ENCODE data around the gene ANKMY2. TPM values are rescaled to one million over a fixed set of nuclear protein-coding genes. Genes with fewer than 3 reads are reported as not detected.
"Not testable (repeated sequence)": the region's sequence is repeated elsewhere in the genome, so short reads cannot be mapped to it uniquely, and the experiment has no call there.

The ANKMY2 gene
- total RNA-seq (2014; rRNA removed; shearing (Covaris generic)), result 19.2 and 23.9 TPM in 2 replicates

DNA sequence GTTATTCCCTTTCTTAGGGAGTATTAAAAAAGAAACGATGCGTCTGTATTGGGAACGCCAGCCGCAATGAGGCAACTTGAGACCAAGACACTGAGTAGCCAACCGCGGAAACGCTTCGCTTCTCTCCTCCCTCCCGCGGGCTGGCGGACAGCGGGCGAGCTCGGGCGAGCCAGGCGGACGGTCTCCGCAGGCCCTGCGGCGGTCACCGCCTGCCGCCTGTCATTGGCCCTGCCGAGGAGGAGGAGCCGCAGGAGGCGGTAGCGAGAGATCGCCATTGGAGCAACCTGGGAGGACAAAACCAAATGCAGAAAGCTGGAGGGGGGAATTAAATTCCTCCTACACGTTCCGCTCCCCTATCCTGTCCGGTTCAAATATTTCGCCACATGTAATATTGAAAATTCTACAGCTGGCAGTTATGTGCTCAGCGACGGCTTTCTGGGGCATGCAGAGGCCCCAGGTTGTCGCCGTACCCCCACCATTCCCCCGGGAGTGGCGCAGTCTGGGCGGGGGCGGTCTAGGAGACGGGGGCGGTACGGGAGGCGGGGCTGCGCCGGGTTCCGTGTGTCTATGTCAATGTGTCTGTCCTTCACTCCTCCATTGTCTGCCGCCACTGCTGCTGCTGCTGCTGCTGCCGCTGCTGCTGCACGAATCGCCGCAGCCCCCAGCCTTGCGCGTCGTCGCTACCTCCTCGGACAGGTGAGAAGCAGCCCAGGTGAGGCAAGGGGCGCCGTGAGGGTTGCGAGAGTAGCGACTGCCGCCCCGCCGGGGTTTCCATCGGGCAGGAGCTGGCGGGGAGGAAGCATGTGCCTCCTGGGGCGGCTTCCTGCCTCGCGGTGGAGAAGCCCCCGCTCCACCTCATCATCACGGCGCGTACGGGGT lies at the start of gene ANKMY2, which contains the start of gene BZW2:
Gene ANKMY2 (minus strand): TSS at position 162 of the 879 bp plus-strand sequence. CDS start 181 bp downstream, outside the sequence.
Gene BZW2 (plus strand): TSS at position 589 of the 879 bp plus-strand sequence. CDS start 19,263 bp downstream, outside the sequence.
- Histone ChIP-seq H3K4me3 (peak within 1 kb of the TSS; percentile 83), H3K27me3 (replicated peaks) (no peaks in the 10 kb centered on the region), H3K36me3 (peaks cover 19% of the 10 kb centered on the region), H3K4me1 (replicated peaks) (peaks cover 15% of the 10 kb centered on the region), H3K27ac (peak within 1 kb of the TSS; percentile 96), H3K9me3 (replicated peaks) (no peaks in the 10 kb centered on the region)
- peak; percentile 96 to 98 for DNase-seq (ENCODE audit: low read depth in 1 of 2, low spot score in 2 of 2)

DNA sequence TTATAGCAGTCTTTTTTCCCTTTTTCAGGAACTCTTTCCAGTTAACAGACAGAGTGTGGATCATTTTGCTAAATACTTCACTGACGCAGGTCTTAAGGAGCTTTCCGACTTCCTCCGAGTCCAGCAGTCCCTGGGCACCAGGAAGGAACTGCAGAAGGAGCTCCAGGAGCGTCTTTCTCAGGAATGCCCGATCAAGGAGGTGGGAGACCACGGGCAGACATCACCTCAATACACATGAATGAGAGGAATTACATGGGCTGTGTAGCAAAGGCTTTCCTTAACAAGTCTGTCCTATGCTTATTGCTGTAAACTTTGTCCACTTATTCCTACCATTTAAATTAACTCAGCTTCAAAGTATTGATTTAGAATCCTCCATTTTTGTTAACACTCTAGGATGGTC lies 49.3 kb upstream of the ANKMY2 start:
- H3K27ac ChIP-seq, result no peak overlapping the region
- H3K4me3 ChIP-seq, result no peak overlapping the region
- H3K4me1 ChIP-seq (replicated peaks), result peaks cover 13% of the 10 kb centered on the region
- no peaks in the 10 kb centered on the region for H3K27me3 ChIP-seq (replicated peaks)
- no peak for DNase-seq (ENCODE audit: low read depth in 1 of 2, low spot score in 2 of 2)
- H3K36me3 ChIP-seq, result peaks cover 67% of the 10 kb centered on the region
- no peaks in the 10 kb centered on the region for H3K9me3 ChIP-seq (replicated peaks)

DNA sequence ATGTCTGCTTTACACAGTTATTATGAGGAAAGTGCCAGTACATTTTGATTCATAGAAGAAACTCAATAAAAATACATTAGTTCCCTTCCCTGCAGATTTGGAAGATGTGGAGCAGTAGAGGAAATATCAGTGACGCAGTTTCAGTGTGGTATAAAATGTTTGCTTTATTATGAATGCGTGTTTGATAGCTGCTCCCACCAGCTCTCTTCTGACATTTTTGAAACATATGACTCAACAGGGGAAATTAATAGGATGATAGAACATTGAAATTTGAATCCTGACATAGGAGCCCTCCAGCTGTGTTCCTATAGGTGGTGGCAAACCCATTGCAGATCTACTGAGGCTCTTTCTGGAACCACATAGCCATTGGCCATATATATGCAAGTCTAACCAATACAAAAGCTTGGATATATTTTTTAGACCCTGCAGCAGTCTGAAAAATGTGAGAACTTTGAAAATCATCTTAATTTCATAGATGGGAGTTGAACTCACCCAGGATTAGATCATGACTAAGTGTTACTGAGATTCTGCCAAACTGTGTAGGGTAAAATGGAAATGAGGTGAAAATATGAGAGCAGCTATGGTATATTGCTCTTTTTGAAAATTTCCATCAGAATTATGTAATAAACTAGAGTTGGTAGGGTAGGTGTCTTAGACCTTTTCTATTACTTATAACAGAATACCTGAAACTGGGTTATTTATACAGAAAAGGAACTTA lies 48.2 kb upstream of the ANKMY2 start:
- DNase-seq (ENCODE audit: low read depth in 1 of 2, low spot score in 2 of 2), result no peak

DNA sequence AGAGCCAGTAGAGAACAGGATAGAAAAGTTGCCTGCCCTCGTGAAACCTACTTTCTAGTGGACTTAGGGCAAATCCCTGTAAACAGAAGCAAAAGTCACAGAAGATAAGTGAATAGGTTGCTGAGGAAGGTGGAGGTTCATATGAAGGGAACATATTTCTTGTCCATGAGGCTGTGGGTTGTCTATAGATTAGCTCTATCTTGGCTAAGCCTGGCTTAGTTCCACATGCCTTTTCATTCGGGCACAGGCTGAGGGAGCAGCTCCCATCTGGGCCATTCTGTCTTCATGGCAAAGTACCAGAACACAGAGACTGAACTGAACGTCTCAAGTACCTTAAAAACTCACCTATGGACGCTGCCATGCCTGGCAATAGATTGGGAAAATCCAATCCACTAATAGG lies 45.7 kb upstream of the ANKMY2 start:
- Histone ChIP-seq H3K36me3 (peaks cover 51% of the 10 kb centered on the region), H3K9me3 (replicated peaks) (no peaks in the 10 kb centered on the region), H3K4me1 (replicated peaks) (no peaks in the 10 kb centered on the region)

More for the DNA sequence above, 48.2 kb upstream of the ANKMY2 start:
- Histone ChIP-seq H3K36me3 (peaks cover 66% of the 10 kb centered on the region), H3K4me3 (no peak overlapping the region), H3K27ac (no peak overlapping the region), H3K9me3 (replicated peaks) (no peaks in the 10 kb centered on the region), H3K4me1 (replicated peaks) (peaks cover 13% of the 10 kb centered on the region), H3K27me3 (replicated peaks) (no peaks in the 10 kb centered on the region)

DNA sequence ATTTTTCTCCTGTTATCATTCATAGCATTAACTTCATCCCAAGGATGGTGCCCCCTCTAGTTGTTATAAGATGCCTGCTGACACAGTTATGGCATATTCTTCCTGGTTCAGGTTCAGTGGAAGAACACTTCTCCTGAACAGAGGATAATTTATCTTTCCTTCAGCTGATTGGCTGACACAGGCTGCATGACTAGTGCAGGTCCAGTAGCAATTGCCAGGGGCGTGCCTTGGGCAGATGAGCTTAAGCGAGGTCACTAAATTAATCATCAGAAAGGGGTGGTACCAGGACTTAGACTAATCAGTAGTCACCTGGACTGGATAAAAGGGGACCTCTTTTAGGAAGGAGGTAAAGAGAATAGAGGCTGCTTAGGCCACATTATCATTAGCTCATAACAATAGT lies 42.7 kb upstream of the ANKMY2 start:
- H3K27me3 ChIP-seq (replicated peaks), result no peaks in the 10 kb centered on the region
- no peaks in the 10 kb centered on the region for H3K9me3 ChIP-seq (replicated peaks)
- H3K36me3 ChIP-seq, result peaks cover 54% of the 10 kb centered on the region
- H3K27ac ChIP-seq, result no peak overlapping the region
- DNase-seq (ENCODE audit: low read depth in 1 of 2, low spot score in 2 of 2), result no peak
- H3K4me1 ChIP-seq (replicated peaks), result no peaks in the 10 kb centered on the region
- no peak overlapping the region for H3K4me3 ChIP-seq

More for the DNA sequence above, 45.7 kb upstream of the ANKMY2 start:
- Histone ChIP-seq H3K27ac (no peak overlapping the region), H3K4me3 (no peak overlapping the region), H3K27me3 (replicated peaks) (no peaks in the 10 kb centered on the region)
- DNase-seq (ENCODE audit: low read depth in 1 of 2, low spot score in 2 of 2), result no peak

DNA sequence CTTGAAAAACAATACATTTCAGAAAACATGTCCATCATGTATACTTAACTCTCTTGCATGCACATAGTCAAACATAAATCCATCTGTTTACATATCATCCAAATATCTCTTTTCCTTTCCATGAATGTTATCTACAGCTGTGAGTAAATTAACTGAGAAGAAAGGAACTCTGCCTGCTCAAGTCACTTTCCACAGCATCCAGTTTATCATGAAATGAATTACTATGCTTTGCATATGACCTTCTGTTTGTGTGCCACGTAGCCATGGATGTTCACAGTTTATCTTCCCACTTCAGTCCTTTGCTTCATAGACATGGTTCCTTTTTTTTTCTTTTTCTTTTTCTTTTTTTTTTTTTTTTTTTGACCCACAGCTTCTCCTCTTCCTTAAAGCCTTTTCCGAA lies 40.0 kb upstream of the ANKMY2 start:
- Histone ChIP-seq H3K36me3 (peaks cover 63% of the 10 kb centered on the region), H3K27ac (no peak overlapping the region), H3K27me3 (replicated peaks) (no peaks in the 10 kb centered on the region), H3K4me1 (replicated peaks) (no peaks in the 10 kb centered on the region), H3K9me3 (replicated peaks) (no peaks in the 10 kb centered on the region), H3K4me3 (no peak overlapping the region)
- DNase-seq (ENCODE audit: low read depth in 1 of 2, low spot score in 2 of 2), result no peak

DNA sequence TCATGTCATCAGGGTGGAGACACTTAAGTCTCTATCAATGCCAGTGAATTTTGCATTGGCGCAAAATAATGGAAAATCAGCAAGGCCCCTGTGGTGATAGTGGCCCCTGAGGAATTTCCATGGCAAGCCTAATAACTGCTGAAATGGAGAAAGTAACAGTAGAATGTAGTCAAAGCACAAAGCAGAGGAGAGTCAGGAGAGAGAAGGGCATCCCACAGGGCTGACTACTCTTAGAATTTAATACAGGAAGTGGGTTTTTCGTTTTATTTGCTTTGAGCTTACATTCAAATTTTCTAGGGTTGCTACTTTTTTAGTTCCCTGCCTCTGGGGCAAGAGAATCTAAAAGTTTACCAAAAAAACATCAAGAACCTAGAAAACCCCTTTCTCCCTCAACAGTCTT lies 39.4 kb upstream of the ANKMY2 start:
- Histone ChIP-seq H3K4me3 (no peak overlapping the region), H3K27ac (no peak overlapping the region), H3K4me1 (replicated peaks) (no peaks in the 10 kb centered on the region), H3K27me3 (replicated peaks) (no peaks in the 10 kb centered on the region), H3K36me3 (peaks cover 61% of the 10 kb centered on the region), H3K9me3 (replicated peaks) (no peaks in the 10 kb centered on the region)
- DNase-seq (ENCODE audit: low read depth in 1 of 2, low spot score in 2 of 2), result no peak

DNA sequence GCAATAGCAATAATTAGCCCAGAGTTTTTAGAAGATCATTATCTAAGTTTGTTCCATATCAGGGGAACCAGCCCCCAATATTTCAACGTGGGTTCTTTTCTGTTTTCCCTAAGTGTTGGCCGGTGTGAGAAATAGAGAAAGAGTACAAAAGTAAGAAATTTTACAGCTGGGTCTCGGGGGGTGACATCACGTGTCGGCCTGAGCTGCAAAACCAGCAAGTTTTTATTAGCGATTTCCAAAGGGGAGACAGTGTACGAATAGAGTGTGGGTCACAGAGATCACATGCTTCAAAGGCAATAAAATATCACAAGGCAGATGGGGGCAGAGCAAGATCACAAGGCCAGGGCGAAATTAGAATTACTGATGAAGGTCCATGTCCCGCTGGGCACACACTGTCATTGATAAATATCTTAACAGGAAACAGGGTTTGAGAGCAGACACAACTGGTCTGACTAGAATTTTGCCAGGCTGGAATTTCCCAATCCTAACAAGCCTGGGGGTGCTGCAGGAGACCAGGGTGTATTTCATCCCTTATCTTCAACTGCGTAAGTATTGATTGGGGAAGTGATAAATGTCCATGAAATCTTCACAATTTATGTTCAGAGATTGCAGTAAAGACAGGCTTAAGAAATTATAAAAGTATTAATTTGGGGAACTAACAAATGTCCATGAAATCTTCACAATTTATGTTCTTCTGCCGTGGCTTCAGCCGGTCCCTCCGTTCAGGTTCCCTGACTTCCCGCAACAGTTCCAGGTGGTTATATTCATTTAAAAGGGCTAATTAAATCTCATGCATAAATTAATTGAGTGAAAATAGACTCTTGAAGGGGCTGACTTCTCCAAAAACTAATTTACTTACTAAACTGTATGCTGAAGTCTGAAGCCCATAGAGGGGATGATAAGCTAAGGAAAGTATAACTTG lies 33.4 kb upstream of the ANKMY2 start:
- not testable (repeated sequence) for H3K9me3 ChIP-seq (replicated peaks); H3K4me3 ChIP-seq; DNase-seq (ENCODE audit: low read depth in 1 of 2, low spot score in 2 of 2); H3K4me1 ChIP-seq (replicated peaks); H3K27ac ChIP-seq; H3K27me3 ChIP-seq (replicated peaks)
- peaks cover 63% of the 10 kb centered on the region for H3K36me3 ChIP-seq

DNA sequence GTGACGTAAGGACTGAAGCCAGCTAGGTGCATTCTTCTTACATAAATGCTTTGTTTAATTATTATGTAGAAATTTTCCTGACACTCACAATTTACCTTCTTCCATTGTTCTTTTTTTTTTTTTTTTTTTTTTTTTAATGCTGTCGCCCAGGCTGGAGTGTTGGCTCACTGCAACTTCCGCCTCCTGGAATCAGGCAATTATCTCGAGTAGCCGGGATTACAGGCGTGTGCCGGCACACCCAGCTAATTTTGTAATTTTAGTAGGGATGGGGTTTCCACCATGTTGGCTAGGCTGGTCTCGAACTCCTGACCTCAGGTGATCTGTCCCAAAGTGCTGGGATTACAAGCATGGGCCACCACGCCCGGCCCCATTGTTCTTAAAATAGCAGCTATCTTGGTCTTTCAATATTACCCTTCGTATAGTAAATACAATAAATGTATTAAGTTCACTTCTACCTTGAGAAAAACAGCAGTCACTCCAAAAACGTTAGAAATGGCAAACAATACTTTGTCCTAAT lies 32.5 kb upstream of the ANKMY2 start:
- Histone ChIP-seq H3K4me1 (replicated peaks) (no peaks in the 10 kb centered on the region), H3K27me3 (replicated peaks) (no peaks in the 10 kb centered on the region), H3K9me3 (replicated peaks) (no peaks in the 10 kb centered on the region), H3K36me3 (peaks cover 58% of the 10 kb centered on the region), H3K27ac (no peak overlapping the region), H3K4me3 (no peak overlapping the region)
- no peak for DNase-seq (ENCODE audit: low read depth in 1 of 2, low spot score in 2 of 2)

DNA sequence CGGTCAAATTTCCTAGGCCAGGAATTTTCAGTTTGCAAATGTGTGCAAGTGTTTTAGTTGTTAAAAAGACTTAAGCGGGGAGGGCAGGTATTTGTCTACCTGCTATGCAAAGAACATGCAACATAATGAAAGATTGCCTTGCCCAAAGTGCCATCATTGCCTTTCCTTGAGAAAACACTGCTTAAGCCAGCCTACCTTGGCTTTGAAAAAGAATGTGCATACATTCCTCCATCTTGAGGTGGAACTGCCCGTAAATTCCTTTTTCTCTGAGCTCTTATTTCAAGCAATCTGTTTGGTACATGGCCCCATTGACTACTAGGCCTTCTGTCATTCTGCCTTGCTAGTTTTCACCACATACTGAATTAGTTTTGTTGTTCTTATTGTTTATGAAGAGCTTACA lies 29.7 kb upstream of the ANKMY2 start:
- no peaks in the 10 kb centered on the region for H3K27me3 ChIP-seq (replicated peaks)
- no peak overlapping the region for H3K4me3 ChIP-seq
- no peaks in the 10 kb centered on the region for H3K4me1 ChIP-seq (replicated peaks)
- peaks cover 43% of the 10 kb centered on the region for H3K36me3 ChIP-seq
- no peak overlapping the region for H3K27ac ChIP-seq
- H3K9me3 ChIP-seq (replicated peaks), result no peaks in the 10 kb centered on the region
- DNase-seq (ENCODE audit: low read depth in 1 of 2, low spot score in 2 of 2), result no peak

DNA sequence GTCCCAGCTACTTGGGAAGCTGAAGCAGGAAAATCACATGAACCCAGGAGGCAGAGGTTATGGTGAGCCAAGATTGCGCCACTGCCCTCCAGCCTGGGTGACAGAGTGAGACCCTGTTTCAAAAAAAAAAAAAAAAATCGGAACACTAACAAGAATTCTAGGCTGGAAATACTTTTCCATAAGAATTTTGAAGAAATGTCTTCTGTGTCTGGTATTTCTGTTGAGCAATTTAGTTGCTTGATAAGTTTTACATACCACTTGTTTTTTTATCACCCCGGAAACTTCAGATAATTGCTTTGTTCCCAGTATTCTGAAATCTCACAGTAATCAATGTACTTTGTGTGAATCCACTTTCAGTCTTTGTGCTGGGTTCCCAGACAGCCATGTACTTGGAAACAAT lies 26.3 kb upstream of the ANKMY2 start:
- H3K9me3 ChIP-seq (replicated peaks), result no peaks in the 10 kb centered on the region
- peaks cover 29% of the 10 kb centered on the region for H3K36me3 ChIP-seq
- no peaks in the 10 kb centered on the region for H3K27me3 ChIP-seq (replicated peaks)
- H3K4me1 ChIP-seq (replicated peaks), result peaks cover 11% of the 10 kb centered on the region
- no peak for DNase-seq (ENCODE audit: low read depth in 1 of 2, low spot score in 2 of 2)
- H3K27ac ChIP-seq, result no peak overlapping the region
- no peak overlapping the region for H3K4me3 ChIP-seq

DNA sequence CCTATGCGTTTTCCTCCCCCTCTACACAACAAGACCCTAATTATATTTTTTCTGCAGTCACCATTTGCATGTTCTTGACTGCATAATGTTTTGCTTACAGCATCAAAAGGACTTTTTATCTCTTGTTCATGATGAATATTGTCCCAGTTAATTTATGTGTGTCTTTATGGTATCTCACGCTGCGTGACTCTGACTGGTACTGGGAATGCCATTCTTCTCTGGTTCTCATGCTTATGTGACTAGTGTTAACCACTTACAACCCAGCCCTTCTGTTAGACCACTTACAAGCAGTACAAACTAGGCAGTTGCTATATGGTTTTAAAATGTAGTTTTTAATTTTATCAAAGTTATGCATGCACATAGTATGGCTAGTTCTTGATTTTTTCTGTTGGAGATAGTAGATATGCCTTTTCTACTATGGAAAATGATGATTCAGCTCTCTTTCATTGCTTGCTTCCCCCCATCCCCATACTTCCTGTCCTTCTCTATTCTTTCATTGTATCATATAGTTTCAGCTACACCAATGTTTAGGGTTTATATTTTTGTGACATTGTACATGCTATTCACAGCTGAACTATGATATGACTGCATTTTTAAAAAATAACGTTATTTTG lies 25.3 kb upstream of the ANKMY2 start:
- Histone ChIP-seq H3K27me3 (replicated peaks) (no peaks in the 10 kb centered on the region), H3K27ac (no peak overlapping the region), H3K4me1 (replicated peaks) (peaks cover 11% of the 10 kb centered on the region), H3K9me3 (replicated peaks) (no peaks in the 10 kb centered on the region), H3K36me3 (peaks cover 31% of the 10 kb centered on the region), H3K4me3 (no peak overlapping the region)
- no peak for DNase-seq (ENCODE audit: low read depth in 1 of 2, low spot score in 2 of 2)

DNA sequence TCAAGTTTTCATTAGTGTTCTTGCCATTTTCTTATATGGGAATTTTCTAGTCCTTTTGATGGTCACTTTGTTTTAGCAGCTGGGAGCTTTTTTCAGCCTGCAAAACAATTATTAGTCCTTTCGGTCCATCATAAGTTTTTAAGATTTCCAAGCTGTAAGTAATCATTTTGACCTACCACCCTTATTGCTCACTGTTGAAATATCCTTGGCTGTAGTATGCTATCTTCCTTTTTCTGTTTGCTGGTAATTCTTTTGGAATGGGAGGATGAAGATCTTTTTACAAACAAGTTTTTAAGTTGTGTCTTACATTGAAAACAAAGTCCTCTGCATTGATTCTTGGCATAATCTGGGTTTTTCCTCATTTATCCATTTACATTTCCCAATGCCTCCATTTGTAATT lies 24.5 kb upstream of the ANKMY2 start:
- Histone ChIP-seq H3K9me3 (replicated peaks) (no peaks in the 10 kb centered on the region), H3K27me3 (replicated peaks) (no peaks in the 10 kb centered on the region), H3K4me3 (no peak overlapping the region), H3K36me3 (peaks cover 26% of the 10 kb centered on the region), H3K4me1 (replicated peaks) (peaks cover 11% of the 10 kb centered on the region), H3K27ac (no peak overlapping the region)
- DNase-seq (ENCODE audit: low read depth in 1 of 2, low spot score in 2 of 2), result no peak

Data from SJSA1 (cell line).